ENCODE results near the gene ISX.
"Not testable (repeated sequence)": the region's sequence is repeated elsewhere in the genome, so short reads cannot be mapped to it uniquely, and the experiment has no call there.

Gene ISX

GRCh38 chr22:35065796-35066218, at the start of gene ISX:
TSS of gene ISX (plus strand) at chr22:35066158. CDS start at chr22:35067088, 930 bp downstream.
- no peak for DNase-seq

- DNase-seq = no peak
Measured at GRCh38 chr22:35016909-35017308, 49.0 kb upstream of the ISX start.

GRCh38 chr22:35018995-35019394, 47.0 kb upstream of the ISX start:
- no peak for DNase-seq

GRCh38 chr22:35020517-35020916, 45.4 kb upstream of the ISX start:
- no peak for DNase-seq

GRCh38 chr22:35021161-35021560, 44.8 kb upstream of the ISX start:
- DNase-seq = no peak

GRCh38 chr22:35022291-35022690, 43.7 kb upstream of the ISX start:
- no peak for DNase-seq

- DNase-seq = peak; percentile 24
Measured at GRCh38 chr22:35023692-35024363, 42.1 kb upstream of the ISX start.

GRCh38 chr22:35024364-35024692, 41.6 kb upstream of the ISX start:
- no peak for DNase-seq

GRCh38 chr22:35030112-35030511, 35.8 kb upstream of the ISX start:
- DNase-seq = not testable (repeated sequence)

GRCh38 chr22:35032571-35032970, 33.4 kb upstream of the ISX start:
- DNase-seq = no peak

- DNase-seq = no peak
Measured at GRCh38 chr22:35033635-35034296, 32.2 kb upstream of the ISX start.

- no peak for DNase-seq
Measured at GRCh38 chr22:35034963-35035362, 31.0 kb upstream of the ISX start.

GRCh38 chr22:35037089-35037488, 28.9 kb upstream of the ISX start:
- no peak for DNase-seq

GRCh38 chr22:35039625-35040024, 26.3 kb upstream of the ISX start:
- no peak for DNase-seq

- DNase-seq = no peak
Measured at GRCh38 chr22:35043252-35043933, 22.6 kb upstream of the ISX start.

- DNase-seq = no peak
Measured at GRCh38 chr22:35043934-35044319, 22.0 kb upstream of the ISX start.

GRCh38 chr22:35044607-35045390, 21.2 kb upstream of the ISX start:
- DNase-seq = no peak

- DNase-seq = no peak
Measured at GRCh38 chr22:35045451-35045850, 20.5 kb upstream of the ISX start.

- no peak for DNase-seq
Measured at GRCh38 chr22:35046744-35047462, 19.1 kb upstream of the ISX start.

- DNase-seq = not testable (repeated sequence)
Measured at GRCh38 chr22:35050038-35050437, 15.9 kb upstream of the ISX start.

GRCh38 chr22:35051013-35051535, 14.9 kb upstream of the ISX start:
- no peak for DNase-seq

GRCh38 chr22:35051791-35052190, 14.2 kb upstream of the ISX start:
- DNase-seq = no peak

Data from activated CD4-positive, alpha-beta T cell treated with anti-CD3 and anti-CD28 coated beads for 1 hour (primary cell).